NCI-H1048 (cell line): ENCODE results near the gene USPL1.
"Not testable (repeated sequence)": the region's sequence is repeated elsewhere in the genome, so short reads cannot be mapped to it uniquely, and the experiment has no call there.

Experiments used
- DNase-seq: peaks from one replicate; lab custom pipeline; 2025; lab: John Stamatoyannopoulos, UW

USPL1 gene

GRCh38 chr13:30615866-30616541 lies 1.7 kb upstream of the USPL1 start:
- DNase-seq = no peak

GRCh38 chr13:30616927-30617314 lies 799 bp upstream of the USPL1 start:
- DNase-seq = peak; percentile 29

GRCh38 chr13:30618186-30618929 lies 638 bp downstream of the USPL1 start:
- DNase-seq = no peak

DNA sequence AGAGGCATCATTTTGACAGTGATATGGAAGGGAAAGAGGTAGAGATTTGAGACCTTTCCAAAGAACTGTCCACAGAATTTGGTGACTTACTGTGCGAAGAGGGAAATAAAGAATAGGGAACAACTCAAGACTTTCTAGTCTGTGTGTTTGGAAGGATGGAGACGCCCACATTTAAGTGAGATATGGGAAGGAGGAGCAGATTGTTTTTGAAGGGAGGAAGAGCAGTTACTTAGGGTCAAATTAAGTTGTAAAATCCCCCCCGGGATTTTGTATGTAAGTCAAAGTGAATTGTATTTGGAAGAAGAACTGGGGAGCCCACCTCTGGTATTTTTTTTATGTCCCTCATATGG lies 1.2 kb downstream of the USPL1 start:
- DNase-seq = no peak

GRCh38 chr13:30619731-30620130 lies 2.0 kb downstream of the USPL1 start:
- no peak for DNase-seq

DNA sequence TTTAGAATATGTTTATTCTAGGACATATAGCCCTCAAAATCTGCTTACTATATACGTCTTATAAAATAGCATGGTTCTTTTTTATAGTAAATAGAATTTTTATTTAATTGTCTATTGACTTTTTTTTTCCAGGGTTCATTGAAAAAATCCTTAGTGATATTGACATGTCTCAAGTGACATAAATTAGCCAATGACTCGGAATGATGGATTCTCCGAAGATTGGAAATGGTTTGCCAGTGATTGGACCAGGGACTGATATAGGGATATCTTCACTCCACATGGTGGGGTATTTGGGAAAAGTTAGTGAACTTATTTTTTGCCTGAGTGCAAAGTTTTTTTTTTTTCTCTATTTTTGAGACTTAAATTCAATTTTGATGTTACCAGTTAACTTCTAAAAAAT lies 3.2 kb downstream of the USPL1 start:
- no peak for DNase-seq

GRCh38 chr13:30622551-30622950 lies 4.8 kb downstream of the USPL1 start:
- DNase-seq = no peak

GRCh38 chr13:30623392-30623791 lies 5.7 kb downstream of the USPL1 start:
- no peak for DNase-seq

- no peak for DNase-seq
These were observed 6.9 kb downstream of the USPL1 start for GRCh38 chr13:30624630-30625029.

- DNase-seq = no peak
These were observed 11.8 kb downstream of the USPL1 start for GRCh38 chr13:30629527-30629926.

DNA sequence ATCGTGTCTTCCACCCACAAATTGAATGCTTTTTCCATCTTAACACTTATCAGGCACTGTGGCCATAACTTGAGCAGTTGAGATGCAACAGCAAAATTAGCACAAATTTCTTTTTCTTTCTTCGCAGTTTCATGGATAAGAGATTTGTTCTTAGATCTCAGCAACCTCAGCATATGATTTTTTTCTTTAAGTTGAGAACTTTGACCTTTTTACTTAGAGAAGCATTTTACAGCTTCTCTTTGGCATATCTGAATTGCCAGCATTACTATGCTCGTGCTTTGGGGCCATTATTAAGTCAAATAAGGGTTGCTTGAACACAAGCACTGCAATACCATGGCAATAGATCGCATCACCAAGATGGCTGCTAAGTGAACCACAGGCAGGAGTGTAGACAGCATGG lies 16.1 kb downstream of the USPL1 start:
- DNase-seq = no peak

GRCh38 chr13:30634838-30635237 lies 17.1 kb downstream of the USPL1 start:
- DNase-seq = no peak

DNA sequence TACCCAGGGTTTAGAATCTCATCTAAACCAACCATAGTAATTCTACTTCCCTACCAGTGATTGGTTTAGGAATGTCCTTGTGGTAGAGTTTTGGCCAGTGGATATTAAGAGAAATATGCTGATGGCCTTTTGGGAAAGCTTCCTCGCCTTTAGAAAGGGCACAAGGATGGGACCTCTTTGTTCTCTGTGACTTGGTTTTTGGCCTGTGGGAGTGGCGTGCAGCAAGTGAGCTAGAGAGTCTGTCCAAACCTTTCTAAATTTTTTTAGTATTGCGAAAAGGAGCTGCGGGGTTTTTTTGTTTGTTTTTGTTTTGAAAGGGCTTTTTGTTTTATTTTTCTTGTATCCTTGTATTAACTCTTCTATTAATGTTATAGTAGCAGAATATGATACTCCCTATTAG lies 20.6 kb downstream of the USPL1 start:
- DNase-seq = no peak

DNA sequence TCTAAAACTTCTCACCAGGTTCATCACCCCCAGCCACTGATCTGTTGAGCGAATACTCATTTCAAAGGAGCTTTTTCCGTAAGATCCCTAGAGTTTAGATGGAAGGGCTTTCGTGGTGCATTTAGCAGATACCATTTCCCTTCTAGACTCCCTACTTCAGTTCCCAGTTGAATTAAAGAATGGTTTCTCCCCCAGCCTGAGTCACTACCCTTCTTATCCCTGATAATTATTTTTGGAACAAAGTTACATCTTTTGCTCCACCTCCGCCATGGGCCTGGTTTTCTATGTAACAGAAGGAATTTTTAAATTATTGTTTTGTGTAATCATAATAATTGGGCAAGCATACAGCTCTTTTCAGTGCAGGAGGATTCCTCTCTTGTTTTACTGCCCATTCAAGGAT lies 22.0 kb downstream of the USPL1 start:
- DNase-seq = no peak

- not testable (repeated sequence) for DNase-seq
These were observed 23.5 kb downstream of the USPL1 start for GRCh38 chr13:30641173-30641572.

DNA sequence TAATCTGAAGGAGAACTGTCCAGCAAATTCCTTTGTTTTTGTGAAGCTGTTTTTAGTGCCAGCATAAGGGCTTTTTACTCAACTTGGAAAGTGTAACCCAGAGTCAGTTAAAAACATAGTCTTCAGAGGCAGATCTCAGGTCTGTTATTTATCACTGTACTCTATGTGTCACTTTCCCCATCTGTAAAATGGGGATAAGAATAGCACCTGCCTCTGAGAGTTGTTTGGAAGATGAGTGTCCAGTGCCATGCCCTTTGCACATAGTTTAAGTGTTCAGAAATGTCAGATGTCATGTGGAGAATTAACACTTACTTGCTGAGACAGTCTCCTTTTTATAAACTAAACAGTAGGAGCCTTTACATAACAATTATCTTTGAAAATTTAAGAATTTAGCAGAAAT lies 27.9 kb downstream of the USPL1 start:
- DNase-seq = no peak

DNA sequence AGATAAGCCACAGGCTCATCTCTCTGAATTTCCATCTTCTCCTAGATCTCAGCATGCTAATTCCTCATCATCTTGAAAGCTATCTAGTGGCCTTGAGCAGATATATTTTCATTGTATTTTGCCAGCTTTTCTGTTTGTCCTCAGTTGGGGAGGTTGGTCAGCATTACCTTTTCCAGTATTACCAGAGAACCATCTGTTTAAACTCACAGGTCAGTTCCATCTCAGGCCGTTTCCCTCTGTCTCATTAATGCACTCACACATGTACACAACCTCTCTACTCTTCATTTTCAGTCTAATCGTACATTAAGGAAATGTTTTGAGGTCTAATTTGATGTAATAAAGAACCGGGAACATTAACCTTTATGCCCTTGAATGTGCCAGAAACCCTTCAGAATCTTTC lies 29.7 kb downstream of the USPL1 start:
- DNase-seq = no peak

- DNase-seq = no peak
These were observed 30.3 kb downstream of the USPL1 start for GRCh38 chr13:30647824-30648521.

GRCh38 chr13:30648522-30649012 lies 30.8 kb downstream of the USPL1 start:
- DNase-seq = no peak

DNA sequence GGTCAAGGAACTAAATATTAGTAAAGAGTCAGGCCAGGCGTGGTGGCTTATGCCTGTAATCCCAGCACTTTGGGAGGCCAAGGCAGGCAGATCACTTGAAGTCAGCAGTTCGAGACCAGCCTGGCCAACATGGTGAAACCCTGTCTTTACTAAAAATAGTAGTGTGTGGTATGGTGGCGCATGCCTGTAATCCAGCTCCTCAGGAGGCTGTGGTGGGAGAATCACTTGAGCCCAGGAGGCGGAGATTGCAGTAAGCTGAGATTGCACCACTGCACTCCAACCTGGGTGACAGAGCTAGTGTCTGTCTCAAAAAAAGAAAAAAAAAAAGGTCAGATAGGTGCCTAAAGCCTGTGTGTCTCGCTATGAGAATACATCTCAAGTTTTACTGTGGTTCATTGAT lies 33.9 kb downstream of the USPL1 start:
- DNase-seq = not testable (repeated sequence)

GRCh38 chr13:30652746-30653386 lies 35.1 kb downstream of the USPL1 start:
- no peak for DNase-seq

DNA sequence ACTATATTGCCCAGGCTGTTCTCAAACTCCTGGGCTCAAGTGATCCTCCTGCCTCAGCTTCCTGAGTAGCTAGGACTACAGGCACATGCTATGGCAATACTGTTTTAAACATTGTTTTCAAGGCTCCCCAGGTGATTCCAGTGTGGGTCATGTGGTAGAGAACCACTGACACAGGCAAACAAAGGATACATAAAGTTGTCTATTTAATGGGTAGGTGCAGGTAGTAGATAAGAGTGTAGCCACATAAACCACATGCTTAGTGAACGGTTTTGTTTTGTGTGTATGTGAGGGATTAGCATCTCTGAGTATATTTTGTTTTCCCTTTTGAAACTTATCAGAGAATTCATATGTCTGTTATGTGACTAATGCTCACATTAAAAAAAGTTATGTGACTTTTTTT lies 36.7 kb downstream of the USPL1 start:
- no peak for DNase-seq

DNA sequence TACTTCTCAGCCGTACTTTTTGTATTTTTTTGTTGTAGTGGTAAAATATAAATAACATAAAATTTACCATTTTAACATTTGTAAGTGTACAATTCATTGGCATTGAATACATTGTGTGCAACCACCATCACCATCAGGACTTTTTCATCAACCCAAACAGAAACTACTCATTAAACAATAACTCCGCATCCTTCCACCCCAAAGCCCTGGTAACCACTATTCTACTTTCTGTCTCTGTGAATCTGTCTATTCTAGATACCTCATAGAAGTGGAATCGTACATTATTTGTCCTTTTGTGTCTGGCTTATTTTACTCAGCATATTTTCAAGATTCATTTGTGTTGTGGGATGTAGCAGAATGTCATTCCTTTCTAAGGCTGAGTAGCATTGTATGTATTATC lies 38.5 kb downstream of the USPL1 start:
- no peak for DNase-seq
